DND-41 (cell line): ENCODE data around the gene TGM6.

Experiments
- EZH2 ChIP-seq: IDR thresholded peaks from 3 replicates; pipeline ENCODE4 v1.6.1; 2012; ENCODE audit warnings: borderline replicate concordance, low read depth, mild to moderate bottlenecking, moderate library complexity, low read length, inconsistent platforms; ENCODE audit not compliant: severe bottlenecking
- TF ChIP-seq, protein P1 (sequence below): IDR thresholded peaks from 2 replicates; pipeline ENCODE4 v1.5.1; 2012; ENCODE audit warnings: borderline replicate concordance, low read length, moderate library complexity, mild to moderate bottlenecking; ENCODE audit not compliant: poor library complexity, severe bottlenecking; ENCODE audit errors: extremely low read depth

GRCh38 chr20:2397091-2397490 lies 16.4 kb downstream of the TGM6 start:
- TF ChIP-seq, protein P1, sequence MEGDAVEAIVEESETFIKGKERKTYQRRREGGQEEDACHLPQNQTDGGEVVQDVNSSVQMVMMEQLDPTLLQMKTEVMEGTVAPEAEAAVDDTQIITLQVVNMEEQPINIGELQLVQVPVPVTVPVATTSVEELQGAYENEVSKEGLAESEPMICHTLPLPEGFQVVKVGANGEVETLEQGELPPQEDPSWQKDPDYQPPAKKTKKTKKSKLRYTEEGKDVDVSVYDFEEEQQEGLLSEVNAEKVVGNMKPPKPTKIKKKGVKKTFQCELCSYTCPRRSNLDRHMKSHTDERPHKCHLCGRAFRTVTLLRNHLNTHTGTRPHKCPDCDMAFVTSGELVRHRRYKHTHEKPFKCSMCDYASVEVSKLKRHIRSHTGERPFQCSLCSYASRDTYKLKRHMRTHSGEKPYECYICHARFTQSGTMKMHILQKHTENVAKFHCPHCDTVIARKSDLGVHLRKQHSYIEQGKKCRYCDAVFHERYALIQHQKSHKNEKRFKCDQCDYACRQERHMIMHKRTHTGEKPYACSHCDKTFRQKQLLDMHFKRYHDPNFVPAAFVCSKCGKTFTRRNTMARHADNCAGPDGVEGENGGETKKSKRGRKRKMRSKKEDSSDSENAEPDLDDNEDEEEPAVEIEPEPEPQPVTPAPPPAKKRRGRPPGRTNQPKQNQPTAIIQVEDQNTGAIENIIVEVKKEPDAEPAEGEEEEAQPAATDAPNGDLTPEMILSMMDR, result no peak
- TF ChIP-seq EZH2, result no peak
